ENCODE data around the gene SLX9. TPM values are rescaled to one million over a fixed set of nuclear protein-coding genes. Genes with fewer than 3 reads are reported as not detected.
A peak's percentile ranks its signal among the peaks of the same experiment; 100 is the strongest.

Gene SLX9
- total and polyA plus RNA-seq, 10 donors = 6.1 to 35.4 (median 27.0) TPM

GRCh38 chr21:44995343-44995941 lies 55.6 kb downstream of the SLX9 start:
- 83 to 89% (median 86%) methylated on average over 18 to 23 of the region's 23 CpGs for WGBS, 5 donors

GRCh38 chr21:44996096-44996495 lies 56.3 kb downstream of the SLX9 start:
- 87 to 100% (median 95%) methylated on average over 1 to 10 of the region's 10 CpGs for WGBS, 5 donors
- Histone ChIP-seq H3K27me3 (replicated peaks in 1 of 7) (peaks cover 0 to 49% (median 0%) of the 10 kb centered on the region in 7 donors), H3K36me3 (no peaks in the 10 kb centered on the region), H3K4me1 (peaks cover 0 to 44% (median 24%) of the 10 kb centered on the region in 6 donors), H3K9me3 (no peaks in the 10 kb centered on the region), H3K4me3 (no peak overlapping the region), H3K27ac (no peak overlapping the region)
- intact Hi-C loops (cut with DNase I; ENCODE audit: low total_unique reads) = no loop called here
- no peak for DNase-seq
- TF ChIP-seq POLR2AphosphoS5 (IDR thresholded peaks at IDR 0.05) (no peak), POLR2A (IDR thresholded peaks at IDR 0.05) (no peak)
- TF ChIP-seq, protein P1, sequence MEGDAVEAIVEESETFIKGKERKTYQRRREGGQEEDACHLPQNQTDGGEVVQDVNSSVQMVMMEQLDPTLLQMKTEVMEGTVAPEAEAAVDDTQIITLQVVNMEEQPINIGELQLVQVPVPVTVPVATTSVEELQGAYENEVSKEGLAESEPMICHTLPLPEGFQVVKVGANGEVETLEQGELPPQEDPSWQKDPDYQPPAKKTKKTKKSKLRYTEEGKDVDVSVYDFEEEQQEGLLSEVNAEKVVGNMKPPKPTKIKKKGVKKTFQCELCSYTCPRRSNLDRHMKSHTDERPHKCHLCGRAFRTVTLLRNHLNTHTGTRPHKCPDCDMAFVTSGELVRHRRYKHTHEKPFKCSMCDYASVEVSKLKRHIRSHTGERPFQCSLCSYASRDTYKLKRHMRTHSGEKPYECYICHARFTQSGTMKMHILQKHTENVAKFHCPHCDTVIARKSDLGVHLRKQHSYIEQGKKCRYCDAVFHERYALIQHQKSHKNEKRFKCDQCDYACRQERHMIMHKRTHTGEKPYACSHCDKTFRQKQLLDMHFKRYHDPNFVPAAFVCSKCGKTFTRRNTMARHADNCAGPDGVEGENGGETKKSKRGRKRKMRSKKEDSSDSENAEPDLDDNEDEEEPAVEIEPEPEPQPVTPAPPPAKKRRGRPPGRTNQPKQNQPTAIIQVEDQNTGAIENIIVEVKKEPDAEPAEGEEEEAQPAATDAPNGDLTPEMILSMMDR (IDR thresholded peaks at IDR 0.05 in 8 of 11, conservative IDR thresholded peaks at IDR 0.05 in 3 of 11) = no peak

More at GRCh38 chr21:44995343-44995941, 55.6 kb downstream of the SLX9 start:
- Histone ChIP-seq H3K36me3 (no peaks in the 10 kb centered on the region), H3K4me3 (no peak overlapping the region), H3K27ac (no peak overlapping the region), H3K4me1 (peaks cover 0 to 41% (median 18%) of the 10 kb centered on the region in 6 donors), H3K27me3 (replicated peaks in 1 of 7) (peaks cover 0 to 44% (median 0%) of the 10 kb centered on the region in 7 donors), H3K9me3 (no peaks in the 10 kb centered on the region)
- DNase-seq = peak; percentile 68
- intact Hi-C loops (cut with DNase I; ENCODE audit: low total_unique reads) = no loop called here
- no peak for TF ChIP-seq POLR2AphosphoS5 (IDR thresholded peaks at IDR 0.05)
- no peak for TF ChIP-seq POLR2A (IDR thresholded peaks at IDR 0.05)
- TF ChIP-seq, protein P1 (IDR thresholded peaks at IDR 0.05 in 8 of 11, conservative IDR thresholded peaks at IDR 0.05 in 3 of 11) = no peak

GRCh38 chr21:44996501-44996921 lies 56.7 kb downstream of the SLX9 start:
- intact Hi-C loops (cut with DNase I; ENCODE audit: low total_unique reads) = no loop called here
- WGBS, 5 donors = 58 to 87% (median 72%) methylated on average over 6 of the region's 6 CpGs
- peak; percentile 45 for DNase-seq
- H3K4me1 ChIP-seq = peaks cover 0 to 43% (median 27%) of the 10 kb centered on the region in 6 donors
- no peak for TF ChIP-seq POLR2AphosphoS5 (IDR thresholded peaks at IDR 0.05)
- no peak for TF ChIP-seq POLR2A (IDR thresholded peaks at IDR 0.05)
- TF ChIP-seq, protein P1 (IDR thresholded peaks at IDR 0.05 in 8 of 11, conservative IDR thresholded peaks at IDR 0.05 in 3 of 11) = no peak
- peaks cover 0 to 53% (median 0%) of the 10 kb centered on the region in 7 donors for H3K27me3 ChIP-seq (replicated peaks in 1 of 7)
- H3K27ac ChIP-seq = no peak overlapping the region
- H3K36me3 ChIP-seq = no peaks in the 10 kb centered on the region
- H3K9me3 ChIP-seq = no peaks in the 10 kb centered on the region
- no peak overlapping the region for H3K4me3 ChIP-seq
